HG03457 (cell line): ENCODE measurements around the gene ATXN7L1.

Experiments used
- ATAC-seq: cut with Tn5 transposase; IDR thresholded peaks from one replicate; pipeline ENCODE4 v1.9.1; 2021; ENCODE audit warnings: moderate number of reproducible peaks; ENCODE audit not compliant: unreplicated experiment

Gene ATXN7L1

GRCh38 chr7:105782391-105783042, 93.9 kb downstream of the ATXN7L1 start:
- ATAC-seq, result no peak

GRCh38 chr7:105779856-105780780, 96.3 kb downstream of the ATXN7L1 start:
- ATAC-seq, result no peak

- no peak for ATAC-seq
Measured at GRCh38 chr7:105778956-105779355, 97.4 kb downstream of the ATXN7L1 start.

GRCh38 chr7:105776986-105777910, 99.2 kb downstream of the ATXN7L1 start:
- ATAC-seq, result no peak

GRCh38 chr7:105776068-105776790, 100.2 kb downstream of the ATXN7L1 start:
- ATAC-seq, result no peak

GRCh38 chr7:105775580-105775979, 100.8 kb downstream of the ATXN7L1 start:
- ATAC-seq, result no peak

GRCh38 chr7:105773030-105773460, 103.4 kb downstream of the ATXN7L1 start:
- ATAC-seq, result no peak

GRCh38 chr7:105769901-105770628, 106.3 kb downstream of the ATXN7L1 start:
- no peak for ATAC-seq

- no peak for ATAC-seq
Measured at GRCh38 chr7:105768898-105769507, 107.4 kb downstream of the ATXN7L1 start.

GRCh38 chr7:105768117-105768516, 108.3 kb downstream of the ATXN7L1 start:
- no peak for ATAC-seq

- no peak for ATAC-seq
Measured at GRCh38 chr7:105766421-105767073, 109.9 kb downstream of the ATXN7L1 start.

- no peak for ATAC-seq
Measured at GRCh38 chr7:105765846-105766245, 110.6 kb downstream of the ATXN7L1 start.

GRCh38 chr7:105764506-105764905, 111.9 kb downstream of the ATXN7L1 start:
- no peak for ATAC-seq

- ATAC-seq, result no peak
Measured at GRCh38 chr7:105760551-105761447, 115.6 kb downstream of the ATXN7L1 start.

- no peak for ATAC-seq
Measured at GRCh38 chr7:105759670-105760550, 116.5 kb downstream of the ATXN7L1 start.

GRCh38 chr7:105756367-105756766, 120.0 kb downstream of the ATXN7L1 start:
- ATAC-seq, result no peak
